HPDE6-E6E7 (cell line): Measurements from ENCODE around the gene PODNL1.

Experiments used
- DNase-seq: peaks from one replicate; pipeline ENCODE4 v3.0.0; 2011; ENCODE audit warnings: missing footprints; ENCODE audit errors: extremely low spot score

PODNL1 gene

GRCh38 chr19:13896227-13896626, 42.0 kb downstream of the PODNL1 start:
- DNase-seq = no peak

GRCh38 chr19:13894552-13894951, 43.7 kb downstream of the PODNL1 start:
- DNase-seq = no peak

- no peak for DNase-seq
Observed at GRCh38 chr19:13892870-13893269, 45.3 kb downstream of the PODNL1 start.

GRCh38 chr19:13890136-13890535, 48.1 kb downstream of the PODNL1 start:
- no peak for DNase-seq

GRCh38 chr19:13888281-13888680, 49.9 kb downstream of the PODNL1 start:
- DNase-seq = no peak

GRCh38 chr19:13887517-13887916, 50.7 kb downstream of the PODNL1 start:
- no peak for DNase-seq

GRCh38 chr19:13887018-13887436, 51.2 kb downstream of the PODNL1 start:
- DNase-seq = no peak

- no peak for DNase-seq
Observed at GRCh38 chr19:13885826-13886365, 52.3 kb downstream of the PODNL1 start.

GRCh38 chr19:13884726-13885591, 53.3 kb downstream of the PODNL1 start:
- DNase-seq = no peak

- no peak for DNase-seq
Observed at GRCh38 chr19:13883516-13884064, 54.6 kb downstream of the PODNL1 start.

- no peak for DNase-seq
Observed at GRCh38 chr19:13882836-13883235, 55.4 kb downstream of the PODNL1 start.

- no peak for DNase-seq
Observed at GRCh38 chr19:13882419-13882795, 55.8 kb downstream of the PODNL1 start.

GRCh38 chr19:13881692-13882418, 56.4 kb downstream of the PODNL1 start:
- DNase-seq = no peak

- DNase-seq = no peak
Observed at GRCh38 chr19:13881251-13881691, 56.9 kb downstream of the PODNL1 start.
